Liver (tissue), 9 donors: ENCODE data around the gene KSR2. TPM values are rescaled to one million over a fixed set of nuclear protein-coding genes. Genes with fewer than 3 reads are reported as not detected.
"Not testable (repeated sequence)": the region's sequence is repeated elsewhere in the genome, so short reads cannot be mapped to it uniquely, and the experiment has no call there.

Source experiments
- DNase-seq: peaks from one replicate; pipeline ENCODE4 v3.0.0-alpha.2; 2017; ENCODE audit warnings: low spot score
- H3K27ac ChIP-seq, 2 donors: one replicate each; pipeline ENCODE4 v1.7.0; 2013; ENCODE audit warnings: inconsistent platforms in 2 of 2, low read length in 2 of 2, control low read depth in 1 of 2, low read depth in 1 of 2, mild to moderate bottlenecking in 1 of 2
- H3K27me3 ChIP-seq, 4 donors: one replicate each; pipeline versions ENCODE4 v1.6.1 to v1.7.0; 2013; ENCODE audit warnings: low read length in 3 of 4, inconsistent platforms in 1 of 4, mild to moderate bottlenecking in 1 of 4, moderate library complexity in 1 of 4; ENCODE audit not compliant: control insufficient read depth in 4 of 4, insufficient read depth in 4 of 4
- H3K36me3 ChIP-seq, 4 donors: one replicate each; pipeline versions ENCODE4 v1.6.1 to v1.7.0; 2013; ENCODE audit warnings: low read length in 3 of 4, mild to moderate bottlenecking in 3 of 4, low read depth in 1 of 4, moderate library complexity in 1 of 4; ENCODE audit not compliant: control insufficient read depth in 4 of 4, insufficient read depth in 3 of 4
- H3K4me1 ChIP-seq, 4 donors: one replicate each; pipeline versions ENCODE4 v1.6.1 to v1.7.0; 2013; ENCODE audit warnings: low read length in 3 of 4, mild to moderate bottlenecking in 3 of 4, moderate library complexity in 1 of 4; ENCODE audit not compliant: control insufficient read depth in 4 of 4, insufficient read depth in 4 of 4
- H3K4me3 ChIP-seq, 3 donors: one replicate each; pipeline versions ENCODE4 v1.6.1 to v1.7.0; 2013; ENCODE audit warnings: low read length in 3 of 3, control low read depth in 1 of 3, low read depth in 1 of 3, mild to moderate bottlenecking in 1 of 3
- H3K9ac ChIP-seq, 2 donors: one replicate each; pipeline ENCODE4 v1.7.0; 2013; ENCODE audit warnings: low read length in 2 of 2, mild to moderate bottlenecking in 2 of 2, moderate library complexity in 2 of 2, control low read depth in 1 of 2, low read depth in 1 of 2
- H3K9me3 ChIP-seq, 4 donors: one replicate each; pipeline versions ENCODE4 v1.6.1 to v1.7.0; 2013; ENCODE audit warnings: low read length in 3 of 4; ENCODE audit not compliant: control insufficient read depth in 4 of 4
- EGR1 ChIP-seq, 2 donors: IDR thresholded peaks; 2 replicates each; pipeline ENCODE4 v1.6.1; 2016 to 2018; ENCODE audit warnings: antibody characterized with exemption in 2 of 2, low read depth in 2 of 2
- FOXA1 ChIP-seq: IDR thresholded peaks from 2 replicates; pipeline ENCODE4 v1.6.1; 2016; ENCODE audit warnings: antibody characterized with exemption
- FOXA2 ChIP-seq: IDR thresholded peaks from 2 replicates; pipeline ENCODE4 v1.6.1; 2016; ENCODE audit warnings: antibody characterized with exemption
- GABPA ChIP-seq, 2 donors: IDR thresholded peaks in 1 of 2; conservative IDR thresholded peaks in 1 of 2; 2 replicates each; pipeline ENCODE4 v1.6.1; 2016; ENCODE audit warnings: antibody characterized with exemption in 2 of 2, mild to moderate bottlenecking in 1 of 2, moderate library complexity in 1 of 2
- HNF4A ChIP-seq, 2 donors: conservative IDR thresholded peaks; 2 replicates each; pipeline ENCODE4 v1.6.1; 2016; ENCODE audit warnings: antibody characterized with exemption in 2 of 2, mild to moderate bottlenecking in 2 of 2
- NR2F2 ChIP-seq: IDR thresholded peaks from 2 replicates; pipeline ENCODE4 v1.6.1; 2016; ENCODE audit warnings: antibody characterized with exemption
- RAD21 ChIP-seq, 2 donors: IDR thresholded peaks; 2 replicates each; pipeline ENCODE4 v1.6.1; 2016; ENCODE audit warnings: antibody characterized with exemption in 2 of 2, mild to moderate bottlenecking in 2 of 2
- RXRA ChIP-seq, 2 donors: IDR thresholded peaks; 2 replicates each; pipeline ENCODE4 v1.6.1; 2017 to 2018; ENCODE audit warnings: antibody characterized with exemption in 2 of 2, mild to moderate bottlenecking in 1 of 2
- SP1 ChIP-seq: IDR thresholded peaks from 2 replicates; pipeline ENCODE4 v1.6.1; 2018; ENCODE audit warnings: antibody characterized with exemption, mild to moderate bottlenecking
- TAF1 ChIP-seq: conservative IDR thresholded peaks from 2 replicates; pipeline ENCODE4 v1.6.1; 2016; ENCODE audit warnings: antibody characterized with exemption, mild to moderate bottlenecking
- YY1 ChIP-seq: IDR thresholded peaks from 2 replicates; pipeline ENCODE4 v1.6.1; 2016; ENCODE audit warnings: antibody characterized with exemption, mild to moderate bottlenecking
- ZBTB33 ChIP-seq: IDR thresholded peaks from 2 replicates; pipeline ENCODE4 v1.6.1; 2016; ENCODE audit warnings: antibody characterized with exemption
- WGBS: extraction: QIAGEN DNeasy Blood & Tissue Kit; methylation state at CpG from one replicate; pipeline ENCODE4 v1.1.7; 2013; 5-methylcytosine and 5-hydroxymethylcytosine counted together
- polyA plus RNA-seq, 2 donors: library from polyadenylated mRNA; stranded (reverse) in 1 of 2; unstranded in 1 of 2; fragments of 200-250 nt in 1 of 2; fragments of >200 nt in 1 of 2; fragmentation: Nextera tagmentation in 1 of 2; extraction: Ambion mirVana in 1 of 2; gene quantifications; one replicate each; pipeline versions ENCODE4 v1.2.1 to v1.2.3, GENCODE V29; 2013 to 2015
- total RNA-seq, 2 donors: library from RNA; depleted of rRNA; stranded (reverse); fragments of >200 nt; gene quantifications; one replicate each; pipeline ENCODE4 v1.2.3, GENCODE V29; 2014
- TF ChIP-seq, protein P1 (sequence below): IDR thresholded peaks from 2 replicates; pipeline ENCODE4 v1.6.1; 2016; ENCODE audit warnings: antibody characterized with exemption, mild to moderate bottlenecking
- TF ChIP-seq, protein P2 (sequence below): IDR thresholded peaks from 2 replicates; pipeline ENCODE4 v1.6.1; 2016; ENCODE audit warnings: antibody characterized with exemption
- TF ChIP-seq, protein P3 (sequence below): IDR thresholded peaks from 2 replicates; pipeline ENCODE4 v1.6.1; 2016; ENCODE audit warnings: antibody characterized with exemption
- donor health status: healthy.
- donor health status: healthy.
- donor health status: healthy.
- donor health status: healthy.
- donor health status: healthy.

Gene KSR2
- total and polyA plus RNA-seq, 4 donors: under 0.01 to 0.02 (median under 0.01) TPM; not detected in 1

- Histone ChIP-seq H3K9ac (no peak overlapping the region), H3K27me3 (no peaks in the 10 kb centered on the region), H3K27ac (no peak overlapping the region), H3K4me1 (no peaks in the 10 kb centered on the region), H3K4me3 (no peak overlapping the region), H3K9me3 (no peaks in the 10 kb centered on the region), H3K36me3 (no peaks in the 10 kb centered on the region)
- 55% methylated on average over 2 of the region's 2 CpGs for WGBS
- DNase-seq: no peak
- TF ChIP-seq GABPA (IDR thresholded peaks at IDR 0.05 in 1 of 2, conservative IDR thresholded peaks at IDR 0.05 in 1 of 2) (no peak), SP1 (no peak), FOXA2 (no peak), TAF1 (no peak), RXRA (IDR thresholded peaks at IDR 0.05) (no peak), RAD21 (IDR thresholded peaks at IDR 0.05) (no peak), HNF4A (conservative IDR thresholded peaks at IDR 0.05) (no peak), FOXA1 (no peak), YY1 (no peak), NR2F2 (no peak)
- TF ChIP-seq, protein P1, sequence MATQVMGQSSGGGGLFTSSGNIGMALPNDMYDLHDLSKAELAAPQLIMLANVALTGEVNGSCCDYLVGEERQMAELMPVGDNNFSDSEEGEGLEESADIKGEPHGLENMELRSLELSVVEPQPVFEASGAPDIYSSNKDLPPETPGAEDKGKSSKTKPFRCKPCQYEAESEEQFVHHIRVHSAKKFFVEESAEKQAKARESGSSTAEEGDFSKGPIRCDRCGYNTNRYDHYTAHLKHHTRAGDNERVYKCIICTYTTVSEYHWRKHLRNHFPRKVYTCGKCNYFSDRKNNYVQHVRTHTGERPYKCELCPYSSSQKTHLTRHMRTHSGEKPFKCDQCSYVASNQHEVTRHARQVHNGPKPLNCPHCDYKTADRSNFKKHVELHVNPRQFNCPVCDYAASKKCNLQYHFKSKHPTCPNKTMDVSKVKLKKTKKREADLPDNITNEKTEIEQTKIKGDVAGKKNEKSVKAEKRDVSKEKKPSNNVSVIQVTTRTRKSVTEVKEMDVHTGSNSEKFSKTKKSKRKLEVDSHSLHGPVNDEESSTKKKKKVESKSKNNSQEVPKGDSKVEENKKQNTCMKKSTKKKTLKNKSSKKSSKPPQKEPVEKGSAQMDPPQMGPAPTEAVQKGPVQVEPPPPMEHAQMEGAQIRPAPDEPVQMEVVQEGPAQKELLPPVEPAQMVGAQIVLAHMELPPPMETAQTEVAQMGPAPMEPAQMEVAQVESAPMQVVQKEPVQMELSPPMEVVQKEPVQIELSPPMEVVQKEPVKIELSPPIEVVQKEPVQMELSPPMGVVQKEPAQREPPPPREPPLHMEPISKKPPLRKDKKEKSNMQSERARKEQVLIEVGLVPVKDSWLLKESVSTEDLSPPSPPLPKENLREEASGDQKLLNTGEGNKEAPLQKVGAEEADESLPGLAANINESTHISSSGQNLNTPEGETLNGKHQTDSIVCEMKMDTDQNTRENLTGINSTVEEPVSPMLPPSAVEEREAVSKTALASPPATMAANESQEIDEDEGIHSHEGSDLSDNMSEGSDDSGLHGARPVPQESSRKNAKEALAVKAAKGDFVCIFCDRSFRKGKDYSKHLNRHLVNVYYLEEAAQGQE: no peak
- TF ChIP-seq, protein P2, sequence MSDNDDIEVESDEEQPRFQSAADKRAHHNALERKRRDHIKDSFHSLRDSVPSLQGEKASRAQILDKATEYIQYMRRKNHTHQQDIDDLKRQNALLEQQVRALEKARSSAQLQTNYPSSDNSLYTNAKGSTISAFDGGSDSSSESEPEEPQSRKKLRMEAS: no peak
- TF ChIP-seq, protein P3, sequence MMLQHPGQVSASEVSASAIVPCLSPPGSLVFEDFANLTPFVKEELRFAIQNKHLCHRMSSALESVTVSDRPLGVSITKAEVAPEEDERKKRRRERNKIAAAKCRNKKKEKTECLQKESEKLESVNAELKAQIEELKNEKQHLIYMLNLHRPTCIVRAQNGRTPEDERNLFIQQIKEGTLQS: no peak
These were observed 339.3 kb downstream of the KSR2 start for GRCh38 chr12:117629454-117629853.

GRCh38 chr12:117628711-117629110 lies 340.1 kb downstream of the KSR2 start:
- H3K9ac ChIP-seq, H3K36me3 ChIP-seq, H3K27ac ChIP-seq, H3K27me3 ChIP-seq, H3K4me3 ChIP-seq, DNase-seq, H3K4me1 ChIP-seq, H3K9me3 ChIP-seq: not testable (repeated sequence)
- WGBS: 46% methylated on average over 7 of the region's 7 CpGs

DNA sequence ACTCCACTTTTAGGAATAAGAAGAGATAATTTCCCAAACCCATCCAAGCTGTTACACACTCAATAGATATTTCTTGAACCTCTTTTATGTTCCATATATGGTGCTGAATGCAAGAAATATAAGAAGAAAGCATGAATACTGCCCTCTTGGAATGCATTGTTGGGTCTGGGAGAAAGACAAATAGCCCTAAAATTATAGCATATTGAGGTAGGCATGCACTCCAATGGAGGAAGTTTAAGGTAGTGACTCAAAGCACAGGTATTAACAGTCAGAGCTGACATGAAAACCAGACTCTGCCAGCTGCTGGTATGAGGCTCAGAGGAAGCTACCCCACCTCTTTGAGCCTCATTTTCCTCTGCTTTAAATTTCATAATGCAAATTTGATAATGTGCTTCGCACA lies 346.0 kb downstream of the KSR2 start:
- Histone ChIP-seq H3K4me3 (no peak overlapping the region), H3K27ac (no peak overlapping the region), H3K4me1 (no peaks in the 10 kb centered on the region), H3K27me3 (no peaks in the 10 kb centered on the region), H3K36me3 (no peaks in the 10 kb centered on the region), H3K9me3 (no peaks in the 10 kb centered on the region), H3K9ac (no peak overlapping the region)
- TF ChIP-seq, protein P3: no peak
- TF ChIP-seq RXRA (IDR thresholded peaks at IDR 0.05): no peak
- no peak for TF ChIP-seq EGR1 (IDR thresholded peaks at IDR 0.05; ENCODE audit: low read depth in 2 of 2)
- TF ChIP-seq GABPA (IDR thresholded peaks at IDR 0.05 in 1 of 2, conservative IDR thresholded peaks at IDR 0.05 in 1 of 2): no peak
- TF ChIP-seq FOXA1: no peak
- TF ChIP-seq, protein P1: no peak
- TF ChIP-seq ZBTB33: no peak
- 91% methylated on average over 1 of the region's 1 CpG for WGBS
- DNase-seq: no peak
